ENCODE measurements around the gene IL20RA. TPM values are rescaled to one million over a fixed set of nuclear protein-coding genes. Genes with fewer than 3 reads are reported as not detected.
A peak's percentile ranks its signal among the peaks of the same experiment; 100 is the strongest.
"Not testable (repeated sequence)": the region's sequence is repeated elsewhere in the genome, so short reads cannot be mapped to it uniquely, and the experiment has no call there.

The IL20RA gene
- total and polyA plus RNA-seq, 2 of the 8 experiments (the other 6 are each of a cell fraction or from before 2014, with no cell fraction given): 1.3 to 1.7 TPM

DNA sequence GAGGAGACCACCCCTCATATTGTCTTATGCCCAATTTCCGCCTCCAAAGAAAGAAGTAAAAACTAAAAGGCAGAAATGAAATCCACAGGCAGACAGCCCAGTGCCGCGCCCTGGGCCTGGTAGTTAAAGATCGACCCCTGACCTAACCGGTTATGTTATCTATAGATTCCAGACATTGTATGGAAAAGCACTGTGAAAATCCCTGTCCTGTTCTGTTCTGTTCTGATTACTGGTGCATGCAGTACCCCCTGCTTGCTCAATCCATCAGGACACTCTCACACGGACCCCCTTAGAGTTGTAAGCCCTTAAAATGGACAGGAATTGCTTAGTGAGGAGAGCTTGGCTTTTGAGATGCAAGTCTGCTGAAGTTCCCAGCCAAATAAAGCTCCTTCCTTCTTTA, 84.8 kb downstream of the IL20RA start:
- ChIA-PET POLR2A (ENCODE audit: partially characterized antibody) (interaction anchor here (0.7 to 4.6 kb wide), 5 partner anchors 14 to 129 kb away, joined by 3 to 26 read pairs (median 4); partner anchors contain the start of gene SLC35D3), CTCF (ENCODE audit: partially characterized antibody) (interaction anchor here (0.8 to 5.1 kb wide), 11 partner anchors 9 to 643 kb away, joined by 3 to 41 read pairs (median 3); partner anchors contain the start of gene SLC35D3)
- Histone ChIP-seq H3K18ac (ENCODE audit: extremely low read depth, low read length) (peak overlapping the region; percentile 28; the same call in 1 of the 2 replicates), H4K8ac (ENCODE audit: extremely low read depth, insufficient read depth, low read length) (peak overlapping the region; percentile 66; the same call in 1 of the 2 replicates), H2BK12ac (ENCODE audit: low read depth, low read length) (peak overlapping the region; percentile 19), H3K4me1 (replicated peaks in 1 of 4; ENCODE audit: control insufficient read depth in 3 of 4, insufficient read depth in 4 of 4, low read length in 3 of 4) (peaks cover 0 to 32% (median 15%) of the 10 kb centered on the region in 4 experiments; a peak in 6 of 7 replicates), H2BK5ac (ENCODE audit: low read depth, low read length) (peak overlapping the region; percentile 89; the same call in 1 of the 2 replicates), H2BK20ac (ENCODE audit: low read length) (peak overlapping the region; percentile 92; the same call in 1 of the 2 replicates), H4K91ac (replicated peaks; ENCODE audit: insufficient read length, low read length) (peak overlapping the region; percentile 52)
- H3K36me3 ChIP-seq (ENCODE audit: control insufficient read depth in 2 of 4, insufficient read depth in 4 of 4, low read length in 3 of 4); FAIRE-seq; H4K5ac ChIP-seq (ENCODE audit: insufficient read length, low read depth, low read length); H3K23me2 ChIP-seq (ENCODE audit: low read depth, low read length); H3K4me3 ChIP-seq (ENCODE audit: extremely low read depth in 1 of 4, insufficient read depth in 2 of 4, low read depth in 3 of 4, low read length in 4 of 4); H3K56ac ChIP-seq (replicated peaks; ENCODE audit: insufficient read length, low read depth, low read length); H3K4me2 ChIP-seq (ENCODE audit: insufficient read depth in 1 of 2, low read depth in 2 of 2, low read length in 2 of 2); H3K79me1 ChIP-seq (ENCODE audit: low read depth, low read length); H3K4ac ChIP-seq (replicated peaks; ENCODE audit: insufficient read length, low read depth, low read length); H3K79me2 ChIP-seq (ENCODE audit: control insufficient read depth in 1 of 2, insufficient read depth in 2 of 2, low read length in 2 of 2); H3K14ac ChIP-seq (ENCODE audit: insufficient read length); H2AK5ac ChIP-seq (ENCODE audit: low read depth, low read length); H3K23ac ChIP-seq (ENCODE audit: insufficient read length); H3K9me3 ChIP-seq (ENCODE audit: insufficient read depth in 2 of 2, low read depth in 1 of 2, low read length in 1 of 2); H4K20me1 ChIP-seq (replicated peaks in 1 of 2; ENCODE audit: control insufficient read depth in 1 of 2, insufficient read depth in 2 of 2, low read length in 2 of 2); H3K9ac ChIP-seq (replicated peaks in 1 of 4; ENCODE audit: extremely low read depth in 1 of 4, low read depth in 3 of 4, low read length in 3 of 4); H2BK120ac ChIP-seq (replicated peaks; ENCODE audit: low read depth, low read length); H2AFZ ChIP-seq (ENCODE audit: low read length); H3K27me3 ChIP-seq (replicated peaks in 1 of 4; ENCODE audit: control insufficient read depth in 3 of 4, extremely low read depth in 1 of 4, insufficient read depth in 3 of 4, low read length in 3 of 4); DNase-seq (ENCODE audit: low read depth in 1 of 2, low spot score in 2 of 2); H3K27ac ChIP-seq (ENCODE audit: low read depth, low read length); H2BK15ac ChIP-seq (ENCODE audit: low read length): not testable (repeated sequence)
- WGBS, 2 experiments (ENCODE audit: extremely low coverage in 1 of 2, insufficient coverage in 1 of 2, insufficient read length in 1 of 2, insufficient replicate concordance in 2 of 2, low coverage in 1 of 2, low lambda C conversion rate in 2 of 2, missing lambda C conversion rate in 1 of 2): 89% methylated on average over 6 of the region's 6 CpGs; no CpG with 5 or more reads in 1 of the 2 experiments
